ENCODE measurements around the gene THUMPD3.

GRCh38 chr3:9347081-9347480 lies 15.8 kb upstream of the THUMPD3 start:
- TF ChIP-seq POLR2A (IDR thresholded peaks at IDR 0.05) (no peak), CTCF (IDR thresholded peaks at IDR 0.05 in 4 of 5, conservative IDR thresholded peaks at IDR 0.05 in 1 of 5) (no peak)
